SK-N-MC (cell line): ENCODE measurements around the gene TMEM41A.

ENCODE experiments used
- EZH2 ChIP-seq: fragments of 200-600 bp; sonication (generic); IDR thresholded peaks from one replicate; pipeline ENCODE4 v1.6.1; 2017; ENCODE audit warnings: antibody characterized with exemption
- POLR2AphosphoS5 ChIP-seq: IDR thresholded peaks from 2 replicates; pipeline ENCODE4 v1.6.1; 2012; ENCODE audit warnings: mild to moderate bottlenecking, low read depth, low read length, borderline replicate concordance

DNA sequence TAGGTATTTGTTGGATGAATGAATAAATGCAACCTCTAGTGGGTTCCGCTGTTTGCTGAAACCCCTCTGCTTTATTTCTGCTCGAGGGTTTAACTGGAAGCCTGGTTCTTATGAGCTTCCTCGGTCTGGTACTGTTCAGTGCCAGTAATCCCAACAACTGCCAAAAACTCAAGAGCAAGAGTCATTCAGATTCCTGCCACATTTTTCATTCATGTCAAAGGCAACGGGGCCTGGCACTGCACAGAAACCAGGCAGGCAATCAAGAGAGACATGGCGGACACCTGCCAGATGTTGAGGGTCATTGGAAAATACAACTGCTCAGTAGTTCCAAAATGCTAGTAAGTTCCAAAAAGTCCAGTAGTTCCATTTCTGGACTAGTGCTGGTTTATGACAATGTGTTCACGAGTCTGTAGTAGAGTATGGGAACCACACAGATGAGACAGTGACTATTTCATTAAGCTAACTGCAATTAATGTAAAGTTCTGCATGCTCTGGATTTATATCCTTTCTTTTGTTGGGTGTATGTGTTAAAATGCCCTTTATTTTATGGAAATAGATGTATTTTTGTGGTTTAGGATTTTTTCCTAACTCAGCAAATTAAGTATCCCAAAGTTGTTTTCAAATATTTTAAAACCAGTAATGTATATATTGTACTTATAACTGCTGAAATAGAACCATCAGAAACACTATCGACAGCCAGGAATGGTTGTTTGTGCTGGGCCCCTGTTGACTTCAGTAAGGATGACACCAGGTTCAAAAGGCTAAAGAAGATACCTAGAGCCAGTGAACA lies 22.7 kb upstream of the TMEM41A start:
- no peak for TF ChIP-seq POLR2AphosphoS5
- no peak for TF ChIP-seq EZH2
